ENCODE data around the gene ZNF177.

The ZNF177 gene

DNA sequence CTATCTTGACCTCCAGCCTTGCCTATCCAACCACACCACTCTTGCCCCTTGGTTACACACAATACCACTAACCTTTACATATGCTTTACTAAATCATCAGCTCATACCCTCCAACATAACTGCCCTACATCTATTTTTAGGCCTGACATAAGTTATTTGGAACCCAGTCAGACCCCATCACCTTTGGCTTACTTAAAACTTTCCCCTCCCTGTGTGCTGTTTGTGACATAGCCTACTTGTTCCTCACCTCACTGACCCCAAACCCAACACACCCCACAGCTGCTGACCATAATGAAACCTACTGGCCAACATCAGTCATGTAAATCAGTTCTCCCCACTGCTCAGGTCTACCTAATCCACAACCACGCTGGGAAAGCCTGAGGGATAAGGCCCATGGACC is 67.6 kb downstream of the ZNF177 start:
- TF ChIP-seq, protein P1, sequence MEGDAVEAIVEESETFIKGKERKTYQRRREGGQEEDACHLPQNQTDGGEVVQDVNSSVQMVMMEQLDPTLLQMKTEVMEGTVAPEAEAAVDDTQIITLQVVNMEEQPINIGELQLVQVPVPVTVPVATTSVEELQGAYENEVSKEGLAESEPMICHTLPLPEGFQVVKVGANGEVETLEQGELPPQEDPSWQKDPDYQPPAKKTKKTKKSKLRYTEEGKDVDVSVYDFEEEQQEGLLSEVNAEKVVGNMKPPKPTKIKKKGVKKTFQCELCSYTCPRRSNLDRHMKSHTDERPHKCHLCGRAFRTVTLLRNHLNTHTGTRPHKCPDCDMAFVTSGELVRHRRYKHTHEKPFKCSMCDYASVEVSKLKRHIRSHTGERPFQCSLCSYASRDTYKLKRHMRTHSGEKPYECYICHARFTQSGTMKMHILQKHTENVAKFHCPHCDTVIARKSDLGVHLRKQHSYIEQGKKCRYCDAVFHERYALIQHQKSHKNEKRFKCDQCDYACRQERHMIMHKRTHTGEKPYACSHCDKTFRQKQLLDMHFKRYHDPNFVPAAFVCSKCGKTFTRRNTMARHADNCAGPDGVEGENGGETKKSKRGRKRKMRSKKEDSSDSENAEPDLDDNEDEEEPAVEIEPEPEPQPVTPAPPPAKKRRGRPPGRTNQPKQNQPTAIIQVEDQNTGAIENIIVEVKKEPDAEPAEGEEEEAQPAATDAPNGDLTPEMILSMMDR (IDR thresholded peaks at IDR 0.05; ENCODE audit: low read depth, low read length): no peak
- no peak overlapping the region for H3K4me3 ChIP-seq (ENCODE audit: low read depth, low read length)

DNA sequence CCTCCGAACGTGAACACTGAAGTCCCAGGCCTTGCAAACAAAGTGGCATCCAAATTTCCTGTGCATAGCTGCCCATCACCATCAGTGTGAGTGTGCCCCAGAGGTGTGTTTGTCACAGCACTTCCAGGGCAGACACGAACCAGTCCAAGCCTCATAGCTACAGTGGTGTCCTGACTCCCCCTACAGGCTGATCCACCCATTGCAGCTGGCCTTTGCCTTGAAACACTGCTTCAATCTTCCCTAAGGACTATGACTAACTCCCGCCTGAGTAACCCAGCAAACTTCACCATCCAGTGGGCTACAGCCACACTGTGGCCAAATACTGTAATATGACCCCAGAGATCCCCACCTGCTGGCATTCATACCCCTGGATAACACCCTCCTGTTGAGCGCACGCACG is 68.7 kb downstream of the ZNF177 start:
- H3K4me3 ChIP-seq (ENCODE audit: low read depth, low read length): no peak overlapping the region
- TF ChIP-seq, protein P1 (IDR thresholded peaks at IDR 0.05; ENCODE audit: low read depth, low read length): peak; percentile 70
